Liver (tissue), 3 donors: ENCODE measurements around the gene RGS18.

Experiments
- EGR1 ChIP-seq, 2 donors: IDR thresholded peaks; 2 replicates each; pipeline ENCODE4 v1.6.1; 2016 to 2018; ENCODE audit warnings: antibody characterized with exemption in 2 of 2, low read depth in 2 of 2
- SP1 ChIP-seq: IDR thresholded peaks from 2 replicates; pipeline ENCODE4 v1.6.1; 2018; ENCODE audit warnings: antibody characterized with exemption, mild to moderate bottlenecking
- TAF1 ChIP-seq: conservative IDR thresholded peaks from 2 replicates; pipeline ENCODE4 v1.6.1; 2016; ENCODE audit warnings: antibody characterized with exemption, mild to moderate bottlenecking
- YY1 ChIP-seq: IDR thresholded peaks from 2 replicates; pipeline ENCODE4 v1.6.1; 2016; ENCODE audit warnings: antibody characterized with exemption, mild to moderate bottlenecking
- TF ChIP-seq, protein P1 (sequence below): fragments of 150-350 bp; IDR thresholded peaks from 2 replicates; pipeline ENCODE4 v1.5.1; 2017; ENCODE audit warnings: improper control_type of control experiment, low read depth, low read length; ENCODE audit not compliant: missing input control
- TF ChIP-seq, protein P2 (sequence below): IDR thresholded peaks from 2 replicates; pipeline ENCODE4 v1.6.1; 2016; ENCODE audit warnings: antibody characterized with exemption
- donor health status: healthy.
- donor health status: healthy.

DNA sequence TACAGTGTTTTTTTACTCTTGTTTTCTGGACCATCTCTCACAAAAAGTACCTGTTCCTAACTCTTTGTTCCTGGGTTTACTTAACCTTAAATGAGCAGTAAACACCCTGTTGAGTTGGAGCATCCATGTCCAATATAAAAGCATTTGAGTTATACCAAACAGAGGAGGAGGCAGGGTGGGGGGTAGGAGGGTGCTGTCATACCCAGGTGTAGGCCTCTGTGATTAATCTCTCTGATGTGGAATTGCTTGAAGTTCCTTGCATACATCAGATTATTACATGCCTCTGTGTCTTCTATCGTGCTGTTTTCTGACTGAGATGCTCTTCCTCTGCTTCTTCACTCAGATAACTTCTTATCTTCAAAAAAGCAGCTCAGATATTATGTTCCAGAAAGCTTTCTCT, 28.1 kb upstream of the RGS18 start:
- TF ChIP-seq TAF1 (no peak), SP1 (no peak), YY1 (no peak), EGR1 (IDR thresholded peaks at IDR 0.05; ENCODE audit: low read depth in 2 of 2) (no peak)
- TF ChIP-seq, protein P1, sequence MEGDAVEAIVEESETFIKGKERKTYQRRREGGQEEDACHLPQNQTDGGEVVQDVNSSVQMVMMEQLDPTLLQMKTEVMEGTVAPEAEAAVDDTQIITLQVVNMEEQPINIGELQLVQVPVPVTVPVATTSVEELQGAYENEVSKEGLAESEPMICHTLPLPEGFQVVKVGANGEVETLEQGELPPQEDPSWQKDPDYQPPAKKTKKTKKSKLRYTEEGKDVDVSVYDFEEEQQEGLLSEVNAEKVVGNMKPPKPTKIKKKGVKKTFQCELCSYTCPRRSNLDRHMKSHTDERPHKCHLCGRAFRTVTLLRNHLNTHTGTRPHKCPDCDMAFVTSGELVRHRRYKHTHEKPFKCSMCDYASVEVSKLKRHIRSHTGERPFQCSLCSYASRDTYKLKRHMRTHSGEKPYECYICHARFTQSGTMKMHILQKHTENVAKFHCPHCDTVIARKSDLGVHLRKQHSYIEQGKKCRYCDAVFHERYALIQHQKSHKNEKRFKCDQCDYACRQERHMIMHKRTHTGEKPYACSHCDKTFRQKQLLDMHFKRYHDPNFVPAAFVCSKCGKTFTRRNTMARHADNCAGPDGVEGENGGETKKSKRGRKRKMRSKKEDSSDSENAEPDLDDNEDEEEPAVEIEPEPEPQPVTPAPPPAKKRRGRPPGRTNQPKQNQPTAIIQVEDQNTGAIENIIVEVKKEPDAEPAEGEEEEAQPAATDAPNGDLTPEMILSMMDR, result no peak
- TF ChIP-seq, protein P2, sequence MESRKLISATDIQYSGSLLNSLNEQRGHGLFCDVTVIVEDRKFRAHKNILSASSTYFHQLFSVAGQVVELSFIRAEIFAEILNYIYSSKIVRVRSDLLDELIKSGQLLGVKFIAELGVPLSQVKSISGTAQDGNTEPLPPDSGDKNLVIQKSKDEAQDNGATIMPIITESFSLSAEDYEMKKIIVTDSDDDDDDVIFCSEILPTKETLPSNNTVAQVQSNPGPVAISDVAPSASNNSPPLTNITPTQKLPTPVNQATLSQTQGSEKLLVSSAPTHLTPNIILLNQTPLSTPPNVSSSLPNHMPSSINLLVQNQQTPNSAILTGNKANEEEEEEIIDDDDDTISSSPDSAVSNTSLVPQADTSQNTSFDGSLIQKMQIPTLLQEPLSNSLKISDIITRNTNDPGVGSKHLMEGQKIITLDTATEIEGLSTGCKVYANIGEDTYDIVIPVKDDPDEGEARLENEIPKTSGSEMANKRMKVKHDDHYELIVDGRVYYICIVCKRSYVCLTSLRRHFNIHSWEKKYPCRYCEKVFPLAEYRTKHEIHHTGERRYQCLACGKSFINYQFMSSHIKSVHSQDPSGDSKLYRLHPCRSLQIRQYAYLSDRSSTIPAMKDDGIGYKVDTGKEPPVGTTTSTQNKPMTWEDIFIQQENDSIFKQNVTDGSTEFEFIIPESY, result no peak
